T-cell (primary cell): ENCODE measurements around the gene SEC14L2. TPM values are rescaled to one million over a fixed set of nuclear protein-coding genes. Genes with fewer than 3 reads are reported as not detected.
A peak's percentile ranks its signal among the peaks of the same experiment; 100 is the strongest.
"Not testable (repeated sequence)": the region's sequence is repeated elsewhere in the genome, so short reads cannot be mapped to it uniquely, and the experiment has no call there.

Experiments used
- ATAC-seq, 4 experiments: fragments of 200-7000 bp in 3 of 4; fragments of 150-1000 bp in 1 of 4; cut with Tn5 transposase; replicated peaks in 1 of 4; 1 replicate in 3 of 4; 2 replicates in 1 of 4; pipeline ENCODE4 v1.10.0; 2021; ENCODE audit warnings: moderate library complexity in 3 of 4, mild to moderate bottlenecking in 2 of 4, moderate number of reproducible peaks in 1 of 4
- CTCF ChIA-PET, 2 donors: fragments of 300-600 bp; sonication (Branson Sonifier 250); formaldehyde crosslinking; loops; one replicate each; lab custom pipeline; 2022; ENCODE audit warnings: antibody characterized with exemption in 2 of 2; lab: Charles Lee
- POLR2A ChIA-PET, 2 donors: fragments of 300-600 bp; sonication (Branson Sonifier 250); formaldehyde crosslinking; loops; one replicate each; lab custom pipeline; 2022; ENCODE audit warnings: antibody characterized with exemption in 2 of 2; lab: Charles Lee
- DNase-seq, 35 experiments: peaks; one replicate each; pipeline versions ENCODE4 v3.0.0 to v3.0.0-alpha.2; 2013 to 2023
- H3K27ac ChIP-seq: one replicate; pipeline ENCODE4 v1.5.1; 2013; ENCODE audit warnings: low read length
- H3K27me3 ChIP-seq, 2 experiments: replicated peaks in 1 of 2; 1 replicate in 1 of 2; 2 replicates in 1 of 2; pipeline versions ENCODE4 v1.6.1 to v1.7.0; 2013; ENCODE audit warnings: low read length in 1 of 2, mixed read lengths in 1 of 2; ENCODE audit not compliant: control insufficient read depth in 2 of 2, insufficient read depth in 2 of 2; ENCODE audit errors: extremely low read depth in 1 of 2
- H3K36me3 ChIP-seq, 2 donors: 1 replicate in 1 of 2; 2 replicates in 1 of 2; pipeline versions ENCODE4 v1.6.1 to v1.7.0; 2013; ENCODE audit warnings: low read length in 1 of 2; ENCODE audit not compliant: control insufficient read depth in 2 of 2, insufficient read depth in 1 of 2; ENCODE audit errors: extremely low read depth in 1 of 2
- H3K4me1 ChIP-seq, 2 experiments: 1 replicate in 1 of 2; 2 replicates in 1 of 2; pipeline versions ENCODE4 v1.6.1 to v1.7.0; 2013; ENCODE audit warnings: low read length in 2 of 2, mixed read lengths in 1 of 2; ENCODE audit not compliant: insufficient read depth in 2 of 2, control insufficient read depth in 1 of 2; ENCODE audit errors: extremely low read depth in 1 of 2
- H3K4me3 ChIP-seq, 2 donors: 1 replicate in 1 of 2; 2 replicates in 1 of 2; pipeline versions ENCODE4 v1.5.1 to v1.7.0; 2013; ENCODE audit warnings: mild to moderate bottlenecking in 2 of 2, low read length in 1 of 2, moderate library complexity in 1 of 2; ENCODE audit not compliant: control insufficient read depth in 1 of 2; ENCODE audit errors: extremely low read depth in 1 of 2
- H3K9me3 ChIP-seq: 2 replicates; pipeline ENCODE4 v1.7.0; 2013
- H3K27ac Mint-ChIP-seq, 2 donors: one replicate each; pipeline ENCODE4 v1.8.0; 2020 to 2021; ENCODE audit warnings: mild to moderate bottlenecking in 2 of 2, mixed read lengths in 2 of 2
- H3K27me3 Mint-ChIP-seq, 2 donors: one replicate each; pipeline ENCODE4 v1.8.0; 2021 to 2022; ENCODE audit warnings: mixed read lengths in 2 of 2
- H3K36me3 Mint-ChIP-seq: one replicate; pipeline ENCODE4 v1.8.0; 2021; ENCODE audit warnings: mixed read lengths
- H3K4me1 Mint-ChIP-seq, 3 donors: one replicate each; pipeline ENCODE4 v1.8.0; 2020 to 2022; ENCODE audit warnings: mixed read lengths in 3 of 3, mild to moderate bottlenecking in 1 of 3
- H3K4me3 Mint-ChIP-seq, 3 donors: one replicate each; pipeline ENCODE4 v1.8.0; 2020 to 2022; ENCODE audit warnings: mild to moderate bottlenecking in 3 of 3, mixed read lengths in 3 of 3, moderate library complexity in 3 of 3
- H3K9me3 Mint-ChIP-seq, 3 donors: one replicate each; pipeline ENCODE4 v1.8.0; 2020 to 2022; ENCODE audit warnings: mixed read lengths in 3 of 3
- WGBS: methylation state at CpG from one replicate; pipeline ENCODE4 v1.1.5; 2013; ENCODE audit warnings: missing lambda C conversion rate; ENCODE audit not compliant: insufficient coverage; 5-methylcytosine and 5-hydroxymethylcytosine counted together
- total RNA-seq, 35 experiments: library from RNA in 6 of 35; stranded (reverse) in 6 of 35; fragments of 120-200 nt in 1 of 35; gene quantifications; one replicate each; pipeline versions ENCODE4 v1.2.1 to v1.2.4 and lab custom pipeline; 2013 to 2026

Gene SEC14L2
- total RNA-seq, 5 donors from 2014 or later (not counting 1 experiment from before 2014, with no cell fraction given), result 10.9 to 87.9 (median 15.8) TPM

GRCh38 chr22:30402766-30403104 lies 5.9 kb downstream of the SEC14L2 start:
- Histone ChIP-seq H3K4me1 (peaks cover 10 to 15% of the 10 kb centered on the region in 2 experiments), H3K27me3 (peaks cover 0 to 13% of the 10 kb centered on the region in 2 experiments)
- not testable (repeated sequence) for H3K36me3 ChIP-seq, H3K27ac ChIP-seq, H3K4me3 Mint-ChIP-seq, DNase-seq, H3K27me3 Mint-ChIP-seq, H3K9me3 ChIP-seq, H3K9me3 Mint-ChIP-seq, H3K4me3 ChIP-seq, H3K27ac Mint-ChIP-seq, ATAC-seq
- ChIA-PET CTCF (interaction anchor here in 1 of 2 donors (0.9 kb wide), 1 partner anchor 9 kb away, joined by 3 read pairs; no protein-coding TSS in a partner anchor), POLR2A (interaction anchor here (0.6 kb wide), 3 partner anchors 11 to 83 kb away, joined by 3 to 6 read pairs (median 6); no protein-coding TSS in a partner anchor)
- peaks cover 15 to 17% (median 15%) of the 10 kb centered on the region in 3 donors for H3K4me1 Mint-ChIP-seq
- WGBS, result no CpG with 5 or more reads among the region's 5 CpGs
- peaks cover 12% of the 10 kb centered on the region for H3K36me3 Mint-ChIP-seq

- DNase-seq (no peak), ATAC-seq (no peak)
- no peaks in the 10 kb centered on the region for H3K27me3 ChIP-seq
- H3K36me3 ChIP-seq, result peaks cover 11% of the 10 kb centered on the region in 2 donors
- Mint-ChIP-seq H3K4me1 (peaks cover 0 to 3% (median 0%) of the 10 kb centered on the region in 3 donors), H3K27ac (peak overlapping the region in 1 of 2 donors; percentile 6), H3K36me3 (peaks cover 11% of the 10 kb centered on the region), H3K27me3 (no peaks in the 10 kb centered on the region), H3K9me3 (no peaks in the 10 kb centered on the region), H3K4me3 (no peak overlapping the region)
- CTCF ChIA-PET, result interaction anchor here in 1 of 2 donors (0.7 kb wide), 1 partner anchor 15 kb away, joined by 4 read pairs; no protein-coding TSS in a partner anchor
- H3K4me1 ChIP-seq, result no peaks in the 10 kb centered on the region
- no peak overlapping the region for H3K4me3 ChIP-seq
- 87% methylated on average over 6 of the region's 6 CpGs for WGBS
- H3K27ac ChIP-seq, result no peak overlapping the region
- POLR2A ChIA-PET, result no interaction called here
- no peaks in the 10 kb centered on the region for H3K9me3 ChIP-seq
These were observed 7.5 kb downstream of the SEC14L2 start for GRCh38 chr22:30404307-30404706.

DNA sequence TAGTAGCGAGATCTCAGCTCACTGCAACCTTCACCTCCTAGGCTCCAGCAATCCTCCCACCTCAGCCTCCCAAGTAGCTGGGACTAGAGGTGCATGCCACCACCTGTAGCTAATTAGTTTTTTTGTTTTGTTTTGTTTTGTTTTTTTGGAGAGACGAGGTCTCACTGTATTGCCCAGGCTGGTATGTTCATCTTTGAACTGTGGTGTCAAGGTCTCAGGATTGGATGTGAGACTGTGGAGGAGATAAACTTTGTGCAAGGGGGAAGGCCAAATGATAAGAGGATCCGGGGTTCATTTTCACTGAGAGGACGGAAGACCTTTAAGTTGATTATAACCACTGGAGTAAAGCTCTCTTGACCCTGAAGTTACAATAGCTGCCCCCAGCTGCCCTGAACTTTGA lies 8.9 kb downstream of the SEC14L2 start:
- peaks cover 13% of the 10 kb centered on the region for H3K36me3 Mint-ChIP-seq
- ATAC-seq, result no peak

GRCh38 chr22:30406400-30406799 lies 9.6 kb downstream of the SEC14L2 start:
- ATAC-seq (no peak), DNase-seq (no peak)
- no peak overlapping the region for H3K27ac Mint-ChIP-seq
- peaks cover 0 to 2% of the 10 kb centered on the region in 2 experiments for H3K4me1 ChIP-seq
- H3K27me3 Mint-ChIP-seq, result no peaks in the 10 kb centered on the region
- H3K27me3 ChIP-seq, result no peaks in the 10 kb centered on the region
- H3K36me3 ChIP-seq, result peaks cover 11 to 16% of the 10 kb centered on the region in 2 donors
- ChIA-PET CTCF (interaction anchor here in 1 of 2 donors (0.6 kb wide), 1 partner anchor 21 kb away, joined by 3 read pairs; no protein-coding TSS in a partner anchor), POLR2A (no interaction called here)
- H3K9me3 ChIP-seq, result no peaks in the 10 kb centered on the region
- H3K36me3 Mint-ChIP-seq, result peaks cover 17% of the 10 kb centered on the region
- 97% methylated on average over 5 of the region's 6 CpGs for WGBS
- H3K9me3 Mint-ChIP-seq, result no peaks in the 10 kb centered on the region
- H3K4me3 Mint-ChIP-seq, result no peak overlapping the region
- H3K4me1 Mint-ChIP-seq, result peaks cover 4 to 10% (median 4%) of the 10 kb centered on the region in 3 donors
- H3K4me3 ChIP-seq, result no peak overlapping the region
- H3K27ac ChIP-seq, result no peak overlapping the region

More for the DNA sequence above, 8.9 kb downstream of the SEC14L2 start:
- H3K36me3 ChIP-seq, result peaks cover 11 to 16% of the 10 kb centered on the region in 2 donors
- no peak overlapping the region for H3K4me3 Mint-ChIP-seq
- CTCF ChIA-PET, result interaction anchor here (0.5 to 0.6 kb wide), 3 partner anchors 36 to 78 kb away, joined by 3 read pairs; no protein-coding TSS in a partner anchor
- no peaks in the 10 kb centered on the region for H3K27me3 Mint-ChIP-seq
- 89% methylated on average over 1 of the region's 4 CpGs for WGBS
- H3K4me1 ChIP-seq, result no peaks in the 10 kb centered on the region
- H3K27me3 ChIP-seq, result no peaks in the 10 kb centered on the region
- no peaks in the 10 kb centered on the region for H3K9me3 ChIP-seq
- H3K9me3 Mint-ChIP-seq, result no peaks in the 10 kb centered on the region
- DNase-seq, result no peak
- H3K4me3 ChIP-seq, result no peak overlapping the region
- no peak overlapping the region for H3K27ac Mint-ChIP-seq
- POLR2A ChIA-PET, result no interaction called here
- H3K27ac ChIP-seq, result no peak overlapping the region
- H3K4me1 Mint-ChIP-seq, result peaks cover 0 to 3% (median 0%) of the 10 kb centered on the region in 3 donors

GRCh38 chr22:30408388-30409102 lies 11.7 kb downstream of the SEC14L2 start:
- Mint-ChIP-seq H3K36me3 (peaks cover 26% of the 10 kb centered on the region), H3K9me3 (no peaks in the 10 kb centered on the region), H3K4me3 (no peak overlapping the region), H3K27me3 (no peaks in the 10 kb centered on the region), H3K4me1 (peaks cover 16 to 26% (median 18%) of the 10 kb centered on the region in 3 donors), H3K27ac (no peak overlapping the region)
- H3K27ac ChIP-seq, result no peak overlapping the region
- H3K4me3 ChIP-seq, result no peak overlapping the region
- peaks cover 1 to 11% of the 10 kb centered on the region in 2 experiments for H3K4me1 ChIP-seq
- no peaks in the 10 kb centered on the region for H3K9me3 ChIP-seq
- DNase-seq (no peak), ATAC-seq (no peak)
- peaks cover 11 to 16% of the 10 kb centered on the region in 2 donors for H3K36me3 ChIP-seq
- ChIA-PET CTCF (no interaction called here), POLR2A (interaction anchor here in 1 of 2 donors (0.6 kb wide), 1 partner anchor 337 kb away, joined by 3 read pairs; no protein-coding TSS in a partner anchor)
- 83% methylated on average over 11 of the region's 13 CpGs for WGBS
- no peaks in the 10 kb centered on the region for H3K27me3 ChIP-seq

DNA sequence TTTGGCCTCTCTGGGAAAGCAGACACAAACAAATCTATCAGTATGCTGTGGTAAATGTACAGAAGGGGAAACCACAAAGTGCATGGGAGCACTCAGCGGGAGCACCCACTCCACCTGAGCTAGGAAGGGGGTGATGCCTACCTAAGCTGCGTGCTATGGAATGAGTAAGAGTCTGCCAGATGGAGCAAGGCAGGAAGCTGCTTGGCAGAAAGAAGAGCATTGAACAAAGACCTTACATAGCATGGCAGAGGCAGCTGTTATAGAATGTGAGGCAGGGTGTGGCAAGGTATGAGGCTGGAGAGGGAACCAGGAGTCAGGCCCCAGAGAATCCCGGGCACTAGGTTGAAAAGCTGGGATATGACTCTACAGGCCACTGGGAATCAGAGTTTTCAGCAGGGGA lies 15.0 kb downstream of the SEC14L2 start:
- no peak overlapping the region for H3K4me3 ChIP-seq
- H3K9me3 Mint-ChIP-seq, result no peaks in the 10 kb centered on the region
- peak overlapping the region; percentile 47 to 49 for H3K27ac Mint-ChIP-seq
- H3K9me3 ChIP-seq, result no peaks in the 10 kb centered on the region
- H3K36me3 ChIP-seq, result peaks cover 13 to 22% of the 10 kb centered on the region in 2 donors
- H3K4me1 ChIP-seq, result peaks cover 16 to 31% of the 10 kb centered on the region in 2 experiments
- H3K27ac ChIP-seq, result no peak overlapping the region
- no peak for DNase-seq
- no peaks in the 10 kb centered on the region for H3K27me3 ChIP-seq
- no peak for ATAC-seq
- ChIA-PET POLR2A (interaction anchor here (0.7 to 2.6 kb wide), 3 partner anchors 11 to 282 kb away, joined by 7 to 14 read pairs (median 10); no protein-coding TSS in a partner anchor), CTCF (interaction anchor here in 1 of 2 donors (0.6 to 1.2 kb wide), 3 partner anchors 9 to 304 kb away, joined by 3 to 6 read pairs (median 3); no protein-coding TSS in a partner anchor)
- 78% methylated on average over 2 of the region's 3 CpGs for WGBS
- peaks cover 35 to 51% (median 36%) of the 10 kb centered on the region in 3 donors for H3K4me1 Mint-ChIP-seq
- H3K36me3 Mint-ChIP-seq, result peaks cover 36% of the 10 kb centered on the region
- H3K27me3 Mint-ChIP-seq, result no peaks in the 10 kb centered on the region
- peak overlapping the region in 1 of 3 donors; percentile 27 for H3K4me3 Mint-ChIP-seq
